HFF-Myc (cell line): ENCODE data around the gene HEMK1.

Source experiments
- DNase-seq: peaks from one replicate; pipeline ENCODE4 v3.0.0-alpha.2; 2011; ENCODE audit warnings: low read depth; ENCODE audit errors: extremely low read depth
- H3K4me3 ChIP-seq: replicated peaks from 2 replicates; pipeline ENCODE4 v1.5.1; 2011; ENCODE audit warnings: low read depth, mild to moderate bottlenecking, control low read depth, low read length
- TF ChIP-seq, protein P1 (sequence below): IDR thresholded peaks from 2 replicates; pipeline ENCODE4 v1.5.1; 2012; ENCODE audit warnings: mild to moderate bottlenecking, low read depth, low read length, control low read depth; ENCODE audit errors: missing control alignments

Gene HEMK1

DNA sequence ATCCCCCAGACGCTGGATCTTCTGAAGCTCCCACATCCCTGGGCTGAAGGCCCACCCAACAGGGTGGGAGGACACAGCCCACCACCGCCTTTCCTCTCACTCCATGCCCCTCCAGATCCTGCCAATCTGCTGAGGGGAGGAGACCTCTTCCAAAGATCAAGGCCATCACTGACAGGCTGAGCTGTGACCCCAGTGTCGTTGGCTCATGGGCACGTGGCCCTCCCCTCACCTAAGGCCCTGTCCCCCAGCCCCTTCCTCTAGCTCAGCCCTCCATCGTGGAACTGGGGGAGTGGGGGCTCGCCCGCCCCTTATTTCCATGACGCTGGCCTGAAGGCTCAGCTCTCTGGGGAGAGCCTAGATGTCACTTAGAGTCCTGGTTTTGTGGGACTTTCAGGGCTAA, 12.2 kb upstream of the HEMK1 start:
- DNase-seq: no peak
- TF ChIP-seq, protein P1, sequence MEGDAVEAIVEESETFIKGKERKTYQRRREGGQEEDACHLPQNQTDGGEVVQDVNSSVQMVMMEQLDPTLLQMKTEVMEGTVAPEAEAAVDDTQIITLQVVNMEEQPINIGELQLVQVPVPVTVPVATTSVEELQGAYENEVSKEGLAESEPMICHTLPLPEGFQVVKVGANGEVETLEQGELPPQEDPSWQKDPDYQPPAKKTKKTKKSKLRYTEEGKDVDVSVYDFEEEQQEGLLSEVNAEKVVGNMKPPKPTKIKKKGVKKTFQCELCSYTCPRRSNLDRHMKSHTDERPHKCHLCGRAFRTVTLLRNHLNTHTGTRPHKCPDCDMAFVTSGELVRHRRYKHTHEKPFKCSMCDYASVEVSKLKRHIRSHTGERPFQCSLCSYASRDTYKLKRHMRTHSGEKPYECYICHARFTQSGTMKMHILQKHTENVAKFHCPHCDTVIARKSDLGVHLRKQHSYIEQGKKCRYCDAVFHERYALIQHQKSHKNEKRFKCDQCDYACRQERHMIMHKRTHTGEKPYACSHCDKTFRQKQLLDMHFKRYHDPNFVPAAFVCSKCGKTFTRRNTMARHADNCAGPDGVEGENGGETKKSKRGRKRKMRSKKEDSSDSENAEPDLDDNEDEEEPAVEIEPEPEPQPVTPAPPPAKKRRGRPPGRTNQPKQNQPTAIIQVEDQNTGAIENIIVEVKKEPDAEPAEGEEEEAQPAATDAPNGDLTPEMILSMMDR: no peak
- no peak overlapping the region for H3K4me3 ChIP-seq

DNA sequence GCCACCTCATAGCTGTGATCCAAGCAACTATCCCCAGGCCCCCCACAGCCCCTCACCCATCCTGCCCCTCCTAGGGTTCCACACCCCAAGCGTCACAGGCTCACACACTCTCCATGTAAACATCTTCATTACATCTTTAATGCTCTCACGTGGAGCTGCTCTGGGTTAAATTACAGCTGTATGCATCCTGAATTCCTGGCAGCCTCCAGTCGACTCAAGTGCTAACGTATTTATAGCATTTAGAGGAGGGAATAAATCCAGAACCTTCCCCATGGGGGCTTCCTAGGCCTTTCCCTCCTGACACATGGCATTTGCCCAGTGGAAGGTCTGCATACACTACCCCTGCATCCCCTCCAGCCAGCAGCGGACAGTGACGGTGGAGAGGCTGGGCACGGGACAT, 11.4 kb upstream of the HEMK1 start:
- TF ChIP-seq, protein P1: no peak
- no peak for DNase-seq
- H3K4me3 ChIP-seq: no peak overlapping the region

GRCh38 chr3:50559702-50560101, 9.6 kb upstream of the HEMK1 start:
- no peak for DNase-seq
- TF ChIP-seq, protein P1: no peak
- H3K4me3 ChIP-seq: no peak overlapping the region

DNA sequence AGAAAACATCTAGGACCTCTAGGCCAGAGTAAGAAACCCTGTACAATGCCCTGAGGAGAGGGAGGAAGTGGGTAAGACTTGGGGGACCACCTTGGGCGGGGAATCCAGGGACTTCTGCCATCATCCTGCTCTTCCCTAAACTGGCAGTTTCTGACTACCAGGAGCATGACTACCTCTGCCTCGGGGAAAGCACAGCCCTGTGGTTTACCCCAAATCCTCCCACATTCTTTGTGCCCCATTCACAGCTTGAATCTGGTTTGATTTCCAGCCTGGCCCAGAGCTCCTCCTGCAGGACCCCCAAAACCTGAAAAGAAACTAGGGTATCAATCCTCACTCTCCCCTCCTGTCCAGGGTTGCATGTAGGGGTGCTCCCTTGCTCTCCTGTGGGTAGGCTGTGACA, 6.5 kb upstream of the HEMK1 start:
- no peak overlapping the region for H3K4me3 ChIP-seq
- TF ChIP-seq, protein P1: no peak
- DNase-seq: no peak

DNA sequence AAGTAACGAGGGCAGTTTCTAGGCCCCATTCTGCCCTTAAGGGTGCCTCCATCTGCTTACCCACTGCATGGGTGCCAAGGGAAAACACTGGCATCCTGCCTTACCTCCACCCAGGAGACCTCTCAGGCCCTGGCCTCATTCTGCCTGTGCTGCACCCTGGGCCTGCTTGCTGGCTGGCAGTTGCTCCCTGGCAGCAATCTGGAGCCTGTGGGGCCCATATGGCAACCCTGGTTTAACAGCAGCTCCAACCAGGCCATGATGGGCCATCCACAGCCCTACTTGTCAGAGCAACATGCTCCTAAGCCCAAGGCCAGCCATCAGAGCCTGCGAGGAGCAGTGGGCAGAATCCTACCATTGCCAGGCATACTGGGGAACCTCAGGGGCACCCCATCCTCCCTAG, 5.5 kb upstream of the HEMK1 start:
- TF ChIP-seq, protein P1: no peak
- H3K4me3 ChIP-seq: no peak overlapping the region
- DNase-seq: no peak

- no peak overlapping the region for H3K4me3 ChIP-seq
- TF ChIP-seq, protein P1: no peak
- DNase-seq: no peak
These were observed 5.0 kb upstream of the HEMK1 start for GRCh38 chr3:50564321-50564720.

DNA sequence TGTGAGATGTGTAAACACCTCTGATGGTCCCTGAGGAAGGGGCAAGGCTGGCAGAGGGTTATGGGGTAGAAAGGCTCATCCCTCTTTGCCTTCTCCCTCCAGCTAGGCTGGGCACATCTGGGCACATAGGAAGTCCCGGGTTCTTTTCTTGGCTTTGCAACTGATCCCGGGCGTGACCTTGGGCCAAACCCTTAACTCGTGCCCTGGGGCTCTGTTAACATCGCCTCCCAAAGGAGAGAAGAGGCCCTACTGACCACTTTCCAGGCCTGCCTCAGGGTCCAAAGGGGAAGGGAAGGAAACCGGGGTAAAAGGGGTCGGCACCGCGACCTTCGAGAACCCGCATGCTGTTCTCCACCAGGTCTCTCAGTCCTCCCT, 2.3 kb upstream of the HEMK1 start:
- TF ChIP-seq, protein P1: no peak
- no peak for DNase-seq
- peak overlapping the region; percentile 51 for H3K4me3 ChIP-seq
